ENCODE results near the gene UFSP1. TPM values are rescaled to one million over a fixed set of nuclear protein-coding genes. Genes with fewer than 3 reads are reported as not detected.

UFSP1 gene
- total RNA-seq, 6 experiments from 2014 or later = 1.0 to 3.4 (median 2.1) TPM

GRCh38 chr7:100866729-100867039 lies 22.8 kb downstream of the UFSP1 start:
- Histone ChIP-seq H3K4me3 (peak overlapping the region; percentile 87 to 99 (median 94)), H3K9me3 (no peaks in the 10 kb centered on the region), H3K36me3 (peaks cover 0 to 16% (median 7%) of the 10 kb centered on the region in 4 donors), H3K27me3 (no peaks in the 10 kb centered on the region), H3K4me1 (peaks cover 0 to 28% (median 9%) of the 10 kb centered on the region in 4 donors), H3K27ac (peak overlapping the region; percentile 95 to 99 (median 96))
- no CpG with 5 or more reads among the region's 5 CpGs for WGBS (ENCODE audit: insufficient coverage, low coverage, low lambda C conversion rate, missing lambda C conversion rate)
- intact Hi-C loops (cut with DNase I) = no loop called here
- DNase-seq (no peak), ATAC-seq (no peak)
- TF ChIP-seq POLR2A (IDR thresholded peaks at IDR 0.05) = no peak
- TF ChIP-seq CTCF (IDR thresholded peaks at IDR 0.05) = no peak

GRCh38 chr7:100865938-100866728 lies 23.4 kb downstream of the UFSP1 start:
- TF ChIP-seq POLR2A (IDR thresholded peaks at IDR 0.05) = no peak
- Histone ChIP-seq H3K4me1 (peaks cover 0 to 28% (median 9%) of the 10 kb centered on the region in 4 donors), H3K9me3 (no peaks in the 10 kb centered on the region), H3K27me3 (no peaks in the 10 kb centered on the region), H3K27ac (peak overlapping the region; percentile 95 to 99 (median 96)), H3K36me3 (peaks cover 0 to 11% (median 4%) of the 10 kb centered on the region in 4 donors), H3K4me3 (no peak overlapping the region)
- ATAC-seq (no peak), DNase-seq (peak in 1 of 3 donors; percentile 75)
- intact Hi-C loops (cut with DNase I) = no loop called here
- 25% methylated on average over 14 of the region's 46 CpGs for WGBS (ENCODE audit: insufficient coverage, low coverage, low lambda C conversion rate, missing lambda C conversion rate)

- Histone ChIP-seq H3K27me3 (no peaks in the 10 kb centered on the region), H3K9me3 (no peaks in the 10 kb centered on the region), H3K4me1 (peaks cover 0 to 28% (median 9%) of the 10 kb centered on the region in 4 donors), H3K27ac (no peak overlapping the region), H3K36me3 (peaks cover 0 to 4% (median 2%) of the 10 kb centered on the region in 4 donors), H3K4me3 (no peak overlapping the region)
- WGBS (ENCODE audit: insufficient coverage, low coverage, low lambda C conversion rate, missing lambda C conversion rate) = 79% methylated on average over 5 of the region's 17 CpGs
- intact Hi-C loops (cut with DNase I) = no loop called here
- no peak for ATAC-seq
- no peak for DNase-seq
- TF ChIP-seq CTCF (IDR thresholded peaks at IDR 0.05) (no peak), POLR2A (IDR thresholded peaks at IDR 0.05) (no peak)
These were observed 24.1 kb downstream of the UFSP1 start for GRCh38 chr7:100865372-100865911.

- Histone ChIP-seq H3K27ac (no peak overlapping the region), H3K27me3 (no peaks in the 10 kb centered on the region), H3K4me1 (peaks cover 0 to 28% (median 9%) of the 10 kb centered on the region in 4 donors), H3K4me3 (no peak overlapping the region), H3K36me3 (peaks cover 0 to 6% (median 0%) of the 10 kb centered on the region in 4 donors), H3K9me3 (no peaks in the 10 kb centered on the region)
- DNase-seq (no peak), ATAC-seq (no peak)
- TF ChIP-seq CTCF (IDR thresholded peaks at IDR 0.05) = no peak
- intact Hi-C loops (cut with DNase I) = no loop called here
- WGBS (ENCODE audit: insufficient coverage, low coverage, low lambda C conversion rate, missing lambda C conversion rate) = 76% methylated on average over 12 of the region's 12 CpGs
These were observed 25.2 kb downstream of the UFSP1 start for GRCh38 chr7:100864263-100864845.
